K562 (cell line): Measurements from ENCODE around the gene AMTN. TPM values are rescaled to one million over a fixed set of nuclear protein-coding genes. Genes with fewer than 3 reads are reported as not detected.

ENCODE experiments used
- COPS2 ChIP-seq: fragments of 450-650 bp; conservative IDR thresholded peaks from 2 replicates; pipeline ENCODE4 v1.6.1; 2016; ENCODE audit warnings: mild to moderate bottlenecking, moderate library complexity
- CTCF ChIP-seq, 3 experiments: IDR thresholded peaks in 2 of 3; conservative IDR thresholded peaks in 1 of 3; 2 replicates each; pipeline ENCODE4 v1.5.1; 2011 to 2012; ENCODE audit warnings: low read length in 3 of 3, mild to moderate bottlenecking in 3 of 3, control low read depth in 2 of 3, improper control_type of control experiment in 1 of 3, inconsistent platforms in 1 of 3, low read depth in 1 of 3, mixed read lengths in 1 of 3, moderate library complexity in 1 of 3; ENCODE audit not compliant: insufficient read depth in 2 of 3
- DEAF1 ChIP-seq: fragments of 450-650 bp; formaldehyde crosslinking; IDR thresholded peaks from 2 replicates; pipeline ENCODE4 v1.4.0; 2020; ENCODE audit warnings: mild to moderate bottlenecking, moderate library complexity
- MCM3 ChIP-seq: fragments of 450-650 bp; IDR thresholded peaks from 2 replicates; pipeline ENCODE4 v1.6.1; 2016
- RAD21 ChIP-seq, 2 experiments: fragments of 250-450 bp in 1 of 2; fragments of 450-650 bp in 1 of 2; sonication (Bioruptor Pico) in 1 of 2; formaldehyde crosslinking in 1 of 2; IDR thresholded peaks in 1 of 2; conservative IDR thresholded peaks in 1 of 2; 2 replicates each; pipeline versions ENCODE4 v1.4.0 to v1.8.0; 2020 to 2022; ENCODE audit warnings: mild to moderate bottlenecking in 2 of 2, moderate library complexity in 1 of 2
- SMC3 ChIP-seq: conservative IDR thresholded peaks from 2 replicates; pipeline ENCODE4 v1.6.1; 2011; ENCODE audit warnings: low read depth, low read length, improper control_type of control experiment; ENCODE audit not compliant: insufficient read depth
- SRSF3 ChIP-seq: fragments of 200-400 bp; formaldehyde crosslinking; IDR thresholded peaks from 2 replicates; pipeline ENCODE4 v1.6.1; 2016; ENCODE audit warnings: mild to moderate bottlenecking, low read length, moderate library complexity; ENCODE audit not compliant: insufficient read depth
- THRAP3 ChIP-seq: fragments of 450-650 bp; IDR thresholded peaks from 2 replicates; pipeline ENCODE4 v1.6.1; 2016; ENCODE audit warnings: mild to moderate bottlenecking, inconsistent platforms, borderline replicate concordance
- XRCC5 ChIP-seq: fragments of 200-400 bp; formaldehyde crosslinking; IDR thresholded peaks from 2 replicates; pipeline ENCODE4 v1.6.1; 2017; ENCODE audit warnings: low read depth, mild to moderate bottlenecking, low read length
- ZHX1 ChIP-seq: fragments of 150-350 bp; conservative IDR thresholded peaks from 2 replicates; pipeline ENCODE4 v1.6.1; 2014; ENCODE audit warnings: low read length
- ZNF277 ChIP-seq: fragments of 250-450 bp; sonication (Bioruptor Pico); IDR thresholded peaks from 2 replicates; pipeline ENCODE4 v1.8.0; 2022; ENCODE audit warnings: inconsistent platforms, mild to moderate bottlenecking, moderate library complexity, borderline replicate concordance
- ZNF280A ChIP-seq: fragments of 450-650 bp; IDR thresholded peaks from 2 replicates; pipeline ENCODE4 v1.6.1; 2018; ENCODE audit warnings: mild to moderate bottlenecking, low read depth; ENCODE audit not compliant: partially characterized antibody
- polyA plus RNA-seq, 8 experiments: library from polyadenylated mRNA; depleted of rRNA in 4 of 8; stranded (reverse) in 5 of 8; unstranded in 3 of 8; fragments of >200 nt; fragmentation: Nextera tagmentation in 2 of 8; fragmentation: Illumina TruSeq in 1 of 8; extraction: Ambion mirVana in 2 of 8; extraction: Trizol in 1 of 8; gene quantifications; 2 replicates each; pipeline versions ENCODE4 v1.2.1 to v1.2.3, GENCODE V29; 2011 to 2014; ENCODE audit warnings: inconsistent platforms in 1 of 8, missing spikeins in 1 of 8
- total RNA-seq, 7 experiments: library from RNA; depleted of rRNA in 6 of 7; stranded (reverse); fragments of >200 nt in 6 of 7; fragmentation: Illumina TruSeq in 2 of 7; extraction: Trizol in 2 of 7; gene quantifications; 2 replicates each; pipeline versions ENCODE4 v1.2.1 to v1.2.3, GENCODE V29; 2011 to 2021; ENCODE audit warnings: low replicate concordance in 1 of 7

The AMTN gene
- total and polyA plus RNA-seq, 9 of the 15 experiments (the other 6 are each of a cell fraction or from before 2014, with no cell fraction given): not detected

DNA sequence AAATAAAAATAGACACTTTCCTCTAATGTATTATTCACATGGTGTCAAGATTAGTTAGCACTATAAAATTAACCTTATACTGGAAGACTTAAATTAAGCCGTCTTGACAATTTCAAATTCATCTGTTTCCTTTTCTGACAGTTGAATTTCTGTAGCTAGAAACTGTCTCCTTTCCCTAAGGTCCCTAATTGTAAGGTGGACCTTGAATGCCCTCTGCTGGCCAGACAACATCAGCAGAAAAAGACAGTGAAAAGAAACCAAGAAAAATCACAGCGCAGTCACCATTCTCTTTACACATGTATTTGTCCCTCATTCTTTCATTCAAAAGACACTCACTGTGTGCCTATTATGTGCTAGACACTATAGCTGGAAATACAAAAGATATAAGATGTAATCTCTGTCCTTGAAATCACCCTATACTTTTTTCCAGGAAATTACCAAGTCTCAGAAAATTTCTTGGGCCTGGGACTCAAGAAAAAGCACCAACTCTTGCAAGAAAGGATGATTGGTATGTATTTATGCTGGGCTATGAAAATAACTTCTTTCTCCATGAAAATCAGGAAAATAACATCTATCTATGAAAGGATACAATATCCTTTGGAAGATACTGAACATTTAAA is 41.0 kb downstream of the AMTN start (continued):
- 0 out of 2 replicates have a peak, but pooled peaks have one; percentile 41 for TF ChIP-seq SMC3
- no peak for TF ChIP-seq ZHX1
- TF ChIP-seq XRCC5: no peak
- TF ChIP-seq THRAP3: no peak
- no peak for TF ChIP-seq ZNF277 (CRISPR knock-in tag)
- TF ChIP-seq CTCF (IDR thresholded peaks at IDR 0.05 in 2 of 3, conservative IDR thresholded peaks at IDR 0.05 in 1 of 3; ENCODE audit: insufficient read depth in 2 of 3, low read depth in 1 of 3, low read length in 3 of 3): peak; percentile 57 to 75 (median 72)
- no peak for TF ChIP-seq MCM3
- no peak for TF ChIP-seq SRSF3
- TF ChIP-seq RAD21 (CRISPR knock-in tag; conservative IDR thresholded peaks at IDR 0.05 in 1 of 2, IDR thresholded peaks at IDR 0.05 in 1 of 2): peak; percentile 67 to 76
- peak; percentile 58 for TF ChIP-seq DEAF1
- TF ChIP-seq COPS2: no peak
- TF ChIP-seq ZNF280A: no peak
- TF ChIP-seq, all 486 proteins: peak for 5
